NOMO-1 treated with dmso at 0.1 percent for 144 hours (cell line): Measurements from ENCODE around the gene MKLN1.
A peak's percentile ranks its signal among the peaks of the same experiment; 100 is the strongest.
"Not testable (repeated sequence)": the region's sequence is repeated elsewhere in the genome, so short reads cannot be mapped to it uniquely, and the experiment has no call there.

Experiments
- DNase-seq: peaks from one replicate; lab custom pipeline; 2025; ENCODE audit not compliant: unreplicated experiment; lab: John Stamatoyannopoulos, UW

The MKLN1 gene

GRCh38 chr7:131497454-131497853, 169.8 kb downstream of the MKLN1 start:
- DNase-seq, result no peak

- no peak for DNase-seq
Measured at GRCh38 chr7:131498237-131498885, 170.7 kb downstream of the MKLN1 start.

GRCh38 chr7:131499801-131500200, 172.1 kb downstream of the MKLN1 start:
- no peak for DNase-seq

GRCh38 chr7:131500357-131500756, 172.7 kb downstream of the MKLN1 start:
- DNase-seq, result no peak

GRCh38 chr7:131501422-131501821, 173.7 kb downstream of the MKLN1 start:
- no peak for DNase-seq

- DNase-seq, result no peak
Measured at GRCh38 chr7:131501930-131502685, 174.4 kb downstream of the MKLN1 start.

GRCh38 chr7:131502810-131503508, 175.3 kb downstream of the MKLN1 start:
- DNase-seq, result no peak

- no peak for DNase-seq
Measured at GRCh38 chr7:131503639-131504038, 176.0 kb downstream of the MKLN1 start.

- DNase-seq, result no peak
Measured at GRCh38 chr7:131504157-131504899, 176.7 kb downstream of the MKLN1 start.

GRCh38 chr7:131505037-131505620, 177.5 kb downstream of the MKLN1 start:
- DNase-seq, result not testable (repeated sequence)

- DNase-seq, result no peak
Measured at GRCh38 chr7:131505636-131506557, 178.2 kb downstream of the MKLN1 start.

GRCh38 chr7:131506597-131506996, 178.9 kb downstream of the MKLN1 start:
- DNase-seq, result no peak

GRCh38 chr7:131507592-131508331, 180.1 kb downstream of the MKLN1 start:
- peak; percentile 40 for DNase-seq

- no peak for DNase-seq
Measured at GRCh38 chr7:131508754-131509486, 181.2 kb downstream of the MKLN1 start.

- DNase-seq, result no peak
Measured at GRCh38 chr7:131509781-131510180, 182.1 kb downstream of the MKLN1 start.

GRCh38 chr7:131511071-131511470, 183.4 kb downstream of the MKLN1 start:
- DNase-seq, result no peak

GRCh38 chr7:131511774-131512535, 184.3 kb downstream of the MKLN1 start:
- DNase-seq, result no peak
